Measurements from ENCODE around the gene MEF2B. TPM values are rescaled to one million over a fixed set of nuclear protein-coding genes. Genes with fewer than 3 reads are reported as not detected.

Gene MEF2B
- total and polyA plus RNA-seq, 2 donors (not counting 1 experiment from before 2014, with no cell fraction given), result 0.33 to 0.35 TPM

- Histone ChIP-seq H3K27me3 (ENCODE audit: control insufficient read depth, insufficient read depth, low read length) (no peaks in the 10 kb centered on the region), H4K20me1 (ENCODE audit: control insufficient read depth, extremely low read depth, insufficient read depth, low read length) (no peaks in the 10 kb centered on the region), H3K4me2 (ENCODE audit: extremely low read depth, insufficient read depth, low read length) (peak overlapping the region; percentile 79), H2AFZ (ENCODE audit: low read length) (no peak overlapping the region), H3K9me3 (ENCODE audit: control insufficient read depth, insufficient read depth, low read depth, low read length) (no peaks in the 10 kb centered on the region), H3K9ac (ENCODE audit: insufficient read depth, low read length) (peak overlapping the region; percentile 21), H3K27ac (ENCODE audit: insufficient read depth, low read length) (peak overlapping the region; percentile 65), H3K4me3 (replicated peaks in 1 of 4; ENCODE audit: control extremely low read depth in 1 of 4, insufficient read depth in 1 of 4, low read depth in 3 of 4, low read length in 4 of 4) (peak overlapping the region; percentile 54 to 73 (median 59)), H3K36me3 (ENCODE audit: control insufficient read depth, insufficient read depth, low read length) (peaks cover 13% of the 10 kb centered on the region), H3K79me2 (ENCODE audit: control insufficient read depth, insufficient read depth, low read length) (no peaks in the 10 kb centered on the region), H3K4me1 (ENCODE audit: control insufficient read depth, extremely low read depth, insufficient read depth, low read length) (peaks cover 2% of the 10 kb centered on the region)
- no peak for TF ChIP-seq EZH2 (IDR thresholded peaks at IDR 0.05; ENCODE audit: low read length, missing control alignments)
- DNase-seq (ENCODE audit: low read depth in 2 of 2), result no peak
Observed at GRCh38 chr19:19202707-19203011, 32.6 kb upstream of the MEF2B start.

- H3K27me3 ChIP-seq (ENCODE audit: control insufficient read depth, insufficient read depth, low read length), result no peaks in the 10 kb centered on the region
- H4K20me1 ChIP-seq (ENCODE audit: control insufficient read depth, extremely low read depth, insufficient read depth, low read length), result no peaks in the 10 kb centered on the region
- no peak for DNase-seq (ENCODE audit: low read depth in 2 of 2)
- H3K4me2 ChIP-seq (ENCODE audit: extremely low read depth, insufficient read depth, low read length), result peak overlapping the region; percentile 79
- TF ChIP-seq EZH2 (IDR thresholded peaks at IDR 0.05; ENCODE audit: low read length, missing control alignments) (no peak), CTCF (conservative IDR thresholded peaks at IDR 0.05 in 1 of 2, IDR thresholded peaks at IDR 0.05 in 1 of 2; ENCODE audit: low read depth in 1 of 2, low read length in 2 of 2) (no peak)
- H3K4me1 ChIP-seq (ENCODE audit: control insufficient read depth, extremely low read depth, insufficient read depth, low read length), result peaks cover 2% of the 10 kb centered on the region
- peak overlapping the region; percentile 54 to 73 (median 59) for H3K4me3 ChIP-seq (replicated peaks in 1 of 4; ENCODE audit: control extremely low read depth in 1 of 4, insufficient read depth in 1 of 4, low read depth in 3 of 4, low read length in 4 of 4)
- H3K36me3 ChIP-seq (ENCODE audit: control insufficient read depth, insufficient read depth, low read length), result peaks cover 16% of the 10 kb centered on the region
- no peaks in the 10 kb centered on the region for H3K9me3 ChIP-seq (ENCODE audit: control insufficient read depth, insufficient read depth, low read depth, low read length)
- H3K27ac ChIP-seq (ENCODE audit: insufficient read depth, low read length), result no peak overlapping the region
- H3K9ac ChIP-seq (ENCODE audit: insufficient read depth, low read length), result no peak overlapping the region
- H2AFZ ChIP-seq (ENCODE audit: low read length), result no peak overlapping the region
- H3K79me2 ChIP-seq (ENCODE audit: control insufficient read depth, insufficient read depth, low read length), result no peaks in the 10 kb centered on the region
Observed at GRCh38 chr19:19201697-19202630, 31.9 kb upstream of the MEF2B start.

GRCh38 chr19:19193926-19194325 is 23.9 kb upstream of the MEF2B start:
- H3K79me2 ChIP-seq (ENCODE audit: control insufficient read depth, insufficient read depth, low read length), result peaks cover 31% of the 10 kb centered on the region
- H3K36me3 ChIP-seq (ENCODE audit: control insufficient read depth, insufficient read depth, low read length), result peaks cover 13% of the 10 kb centered on the region
- no peak for DNase-seq (ENCODE audit: low read depth in 2 of 2)
- no peaks in the 10 kb centered on the region for H3K9me3 ChIP-seq (ENCODE audit: control insufficient read depth, insufficient read depth, low read depth, low read length)
- H3K4me3 ChIP-seq (replicated peaks in 1 of 4; ENCODE audit: control extremely low read depth in 1 of 4, insufficient read depth in 1 of 4, low read depth in 3 of 4, low read length in 4 of 4), result peak overlapping the region in 3 of 4 experiments; percentile 72 to 99 (median 76)
- no peaks in the 10 kb centered on the region for H4K20me1 ChIP-seq (ENCODE audit: control insufficient read depth, extremely low read depth, insufficient read depth, low read length)
- no peak overlapping the region for H3K27ac ChIP-seq (ENCODE audit: insufficient read depth, low read length)
- H2AFZ ChIP-seq (ENCODE audit: low read length), result no peak overlapping the region
- peaks cover 6% of the 10 kb centered on the region for H3K4me1 ChIP-seq (ENCODE audit: control insufficient read depth, extremely low read depth, insufficient read depth, low read length)
- H3K27me3 ChIP-seq (ENCODE audit: control insufficient read depth, insufficient read depth, low read length), result no peaks in the 10 kb centered on the region
- no peak overlapping the region for H3K9ac ChIP-seq (ENCODE audit: insufficient read depth, low read length)
- TF ChIP-seq CTCF (conservative IDR thresholded peaks at IDR 0.05 in 1 of 2, IDR thresholded peaks at IDR 0.05 in 1 of 2; ENCODE audit: low read depth in 1 of 2, low read length in 2 of 2) (no peak), EZH2 (IDR thresholded peaks at IDR 0.05; ENCODE audit: low read length, missing control alignments) (no peak)
- peak overlapping the region; percentile 68 for H3K4me2 ChIP-seq (ENCODE audit: extremely low read depth, insufficient read depth, low read length)
